Measurements from ENCODE around the gene GRK4.

DNA sequence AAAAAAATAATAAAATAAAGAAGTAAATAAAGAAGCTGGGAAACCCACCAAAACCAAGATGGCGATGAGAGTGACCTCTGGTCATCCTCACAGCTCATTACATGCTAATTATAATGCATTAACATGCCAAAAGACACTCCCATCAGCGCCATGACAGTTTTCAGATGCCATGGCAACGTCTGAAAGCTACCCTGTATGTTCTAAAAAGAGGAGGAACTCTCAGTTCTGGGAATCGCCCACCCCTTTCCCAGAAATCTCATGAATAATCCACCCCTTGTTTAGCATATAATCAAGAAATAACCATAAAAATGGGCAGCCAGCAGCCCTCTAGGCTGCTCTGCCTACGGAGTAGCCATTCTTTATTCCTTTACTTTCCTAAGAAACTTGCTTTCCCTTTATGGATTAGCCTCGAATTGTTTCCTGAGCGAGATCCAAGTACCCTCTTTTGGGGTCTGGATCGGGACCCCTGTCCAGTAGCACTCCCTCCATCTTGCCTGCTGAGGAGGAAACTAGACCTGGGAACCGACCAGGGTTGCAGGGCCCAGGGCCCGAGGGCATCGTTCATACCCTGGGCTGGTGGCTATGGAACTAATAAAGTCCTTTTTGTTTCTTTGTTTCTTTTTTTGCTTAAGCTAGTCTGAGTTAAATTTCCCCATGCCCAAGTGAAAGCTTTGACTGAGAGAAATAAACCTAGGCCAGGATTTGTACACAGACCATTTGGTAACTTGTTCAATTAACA lies 80.1 kb downstream of the GRK4 start:
- TF ChIP-seq, protein P1, sequence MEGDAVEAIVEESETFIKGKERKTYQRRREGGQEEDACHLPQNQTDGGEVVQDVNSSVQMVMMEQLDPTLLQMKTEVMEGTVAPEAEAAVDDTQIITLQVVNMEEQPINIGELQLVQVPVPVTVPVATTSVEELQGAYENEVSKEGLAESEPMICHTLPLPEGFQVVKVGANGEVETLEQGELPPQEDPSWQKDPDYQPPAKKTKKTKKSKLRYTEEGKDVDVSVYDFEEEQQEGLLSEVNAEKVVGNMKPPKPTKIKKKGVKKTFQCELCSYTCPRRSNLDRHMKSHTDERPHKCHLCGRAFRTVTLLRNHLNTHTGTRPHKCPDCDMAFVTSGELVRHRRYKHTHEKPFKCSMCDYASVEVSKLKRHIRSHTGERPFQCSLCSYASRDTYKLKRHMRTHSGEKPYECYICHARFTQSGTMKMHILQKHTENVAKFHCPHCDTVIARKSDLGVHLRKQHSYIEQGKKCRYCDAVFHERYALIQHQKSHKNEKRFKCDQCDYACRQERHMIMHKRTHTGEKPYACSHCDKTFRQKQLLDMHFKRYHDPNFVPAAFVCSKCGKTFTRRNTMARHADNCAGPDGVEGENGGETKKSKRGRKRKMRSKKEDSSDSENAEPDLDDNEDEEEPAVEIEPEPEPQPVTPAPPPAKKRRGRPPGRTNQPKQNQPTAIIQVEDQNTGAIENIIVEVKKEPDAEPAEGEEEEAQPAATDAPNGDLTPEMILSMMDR (IDR thresholded peaks at IDR 0.05; ENCODE audit: low read depth, low read length) = no peak
- TF ChIP-seq POLR2A (IDR thresholded peaks at IDR 0.05; ENCODE audit: extremely low read depth, insufficient read length) = no peak
- TF ChIP-seq, protein P2, sequence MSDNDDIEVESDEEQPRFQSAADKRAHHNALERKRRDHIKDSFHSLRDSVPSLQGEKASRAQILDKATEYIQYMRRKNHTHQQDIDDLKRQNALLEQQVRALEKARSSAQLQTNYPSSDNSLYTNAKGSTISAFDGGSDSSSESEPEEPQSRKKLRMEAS (IDR thresholded peaks at IDR 0.05; ENCODE audit: low read depth, low read length) = no peak

All from NB4 (cell line).